Kidney glomerular epithelial cell (primary cell): Measurements from ENCODE around the gene CNIH3.
"Not testable (repeated sequence)": the region's sequence is repeated elsewhere in the genome, so short reads cannot be mapped to it uniquely, and the experiment has no call there.

Source experiments
- DNase-seq: peaks from one replicate; lab custom pipeline; 2025; lab: John Stamatoyannopoulos, UW

CNIH3 gene

DNA sequence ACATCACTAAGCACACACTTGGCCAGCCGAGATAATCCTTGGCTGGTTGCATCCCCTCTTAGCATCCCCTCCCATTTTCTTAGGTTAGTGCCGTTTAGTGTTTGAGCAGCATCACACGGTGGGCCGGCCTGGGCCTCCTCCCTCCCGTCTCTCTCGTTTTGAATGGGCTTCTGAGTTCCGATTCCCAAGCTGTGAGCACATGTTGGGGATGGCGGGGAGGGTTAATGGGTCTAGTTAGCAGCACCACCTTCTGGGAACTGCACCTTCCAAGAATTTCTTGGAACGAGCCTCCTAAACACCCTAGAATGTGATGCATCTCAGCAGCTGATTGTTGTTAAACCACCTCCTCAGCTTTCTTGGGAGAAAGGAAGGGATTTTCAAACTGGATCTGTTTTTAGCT is 73.3 kb downstream of the CNIH3 start:
- DNase-seq: no peak

DNA sequence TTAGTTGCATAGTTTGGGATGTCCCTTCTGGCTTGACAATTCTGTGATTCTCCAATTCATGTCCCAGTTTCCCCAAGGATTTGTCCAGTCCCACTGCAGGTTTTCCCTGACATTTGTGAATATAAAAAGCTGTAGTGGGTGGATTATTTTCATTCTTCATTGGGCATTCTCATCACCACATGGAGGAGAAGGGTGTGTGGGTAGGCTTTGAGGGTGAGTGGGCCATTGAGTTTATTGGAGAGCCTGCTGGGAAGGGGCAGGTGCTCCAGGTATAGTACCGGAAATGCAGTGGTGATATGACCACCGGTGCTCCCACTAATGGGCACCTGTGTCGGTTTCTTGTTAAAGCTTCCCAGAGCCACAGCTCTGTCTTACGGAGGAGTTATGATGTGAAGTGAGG is 74.5 kb downstream of the CNIH3 start:
- DNase-seq: no peak

DNA sequence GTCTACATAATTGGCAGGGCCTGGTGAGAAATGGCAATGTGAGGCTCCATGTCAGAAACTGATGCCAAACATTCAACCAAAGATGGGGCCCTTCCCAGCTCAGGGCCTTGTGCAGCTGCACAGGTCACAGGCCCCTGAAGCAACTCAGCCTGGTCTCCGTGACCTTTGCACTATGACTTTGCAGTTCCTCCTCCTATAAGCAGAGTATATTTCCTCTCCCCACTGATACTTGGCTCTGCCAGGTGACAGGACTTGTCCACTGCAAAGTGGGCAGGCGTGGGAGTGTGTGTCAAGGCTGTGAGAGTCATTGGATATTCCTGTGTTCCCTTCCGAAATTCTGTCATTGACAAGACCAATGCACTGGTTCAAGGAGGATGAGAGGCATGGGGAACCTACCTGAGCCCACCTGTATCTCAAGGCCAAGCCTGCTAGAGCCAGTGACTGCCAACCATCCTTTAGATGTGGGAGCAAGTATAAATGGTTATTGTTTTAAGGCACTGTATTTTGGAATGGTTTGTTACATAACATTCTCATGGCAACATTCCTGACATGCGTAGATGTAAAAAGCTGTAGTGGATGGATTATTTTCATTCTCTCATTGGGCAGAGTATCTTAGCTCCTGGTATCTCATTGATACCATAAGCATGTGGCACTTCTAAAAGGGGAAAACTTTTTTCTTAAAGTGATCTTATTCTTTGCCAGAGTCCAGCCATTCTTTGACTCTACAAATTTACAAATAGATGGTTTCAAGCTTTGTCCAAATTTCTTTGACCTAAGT is 75.2 kb downstream of the CNIH3 start:
- no peak for DNase-seq

GRCh38 chr1:224694969-224695368 is 78.9 kb downstream of the CNIH3 start:
- DNase-seq: no peak

DNA sequence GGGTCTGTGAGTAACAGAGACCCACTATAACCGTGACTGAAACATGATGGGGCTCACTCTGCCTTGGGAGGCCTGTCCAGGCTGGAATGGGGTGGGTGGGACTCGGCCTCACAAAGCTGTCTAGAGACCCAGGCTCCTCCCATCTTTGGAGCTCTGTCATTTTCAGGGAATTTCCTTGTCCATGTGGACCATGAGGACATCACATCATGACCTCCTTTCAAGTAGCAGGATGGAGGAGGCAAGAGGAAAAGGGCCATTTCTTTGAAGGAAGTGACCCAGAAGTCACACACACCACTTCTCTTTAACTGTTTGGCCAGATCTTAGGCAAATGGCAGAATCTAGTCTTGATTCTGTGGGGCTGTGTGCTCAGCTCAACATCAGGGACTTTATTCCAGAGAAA is 79.9 kb downstream of the CNIH3 start:
- DNase-seq: no peak

DNA sequence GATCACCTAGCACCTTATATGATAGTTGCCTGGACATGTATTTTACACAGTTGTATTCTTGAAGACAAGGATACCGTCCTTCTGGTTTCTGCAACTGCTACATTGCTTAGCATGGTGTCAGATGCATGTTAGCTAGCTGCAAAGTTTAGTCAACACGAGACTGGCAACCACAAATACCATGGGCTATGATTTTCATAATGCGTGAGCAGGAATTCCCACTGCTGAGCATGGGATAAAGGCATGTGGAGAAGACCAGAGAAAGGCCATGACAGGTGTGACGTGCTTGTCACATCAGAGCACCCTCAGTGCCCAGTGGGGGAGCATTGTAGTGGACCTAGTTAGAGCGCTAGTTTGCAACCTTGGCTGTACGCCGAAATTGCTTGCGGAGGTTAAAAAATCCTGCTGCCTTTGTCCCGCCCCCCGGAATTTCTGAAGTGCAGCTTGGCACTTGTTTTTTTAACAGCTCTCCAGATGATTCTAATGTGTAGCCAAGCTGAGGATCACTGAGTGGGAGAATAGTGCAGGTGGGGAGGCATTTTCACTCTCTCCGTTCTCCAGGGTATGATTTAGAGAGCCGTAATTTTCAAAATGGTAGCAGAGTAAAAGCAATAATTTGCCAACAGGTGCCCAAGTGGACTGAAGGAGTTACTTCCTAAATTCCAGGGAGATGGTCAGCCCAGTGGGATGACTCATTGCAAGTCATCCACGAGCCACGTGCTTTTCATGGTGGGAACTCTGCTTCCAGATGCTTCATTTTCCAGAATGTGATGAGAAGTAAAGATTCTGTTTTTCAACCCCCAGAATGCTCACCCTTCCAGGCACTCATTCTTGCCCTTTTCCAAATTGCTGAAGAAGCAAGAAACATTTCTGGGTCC is 81.0 kb downstream of the CNIH3 start:
- peak; percentile 23 for DNase-seq

GRCh38 chr1:224698015-224698451 is 81.9 kb downstream of the CNIH3 start:
- DNase-seq: no peak

DNA sequence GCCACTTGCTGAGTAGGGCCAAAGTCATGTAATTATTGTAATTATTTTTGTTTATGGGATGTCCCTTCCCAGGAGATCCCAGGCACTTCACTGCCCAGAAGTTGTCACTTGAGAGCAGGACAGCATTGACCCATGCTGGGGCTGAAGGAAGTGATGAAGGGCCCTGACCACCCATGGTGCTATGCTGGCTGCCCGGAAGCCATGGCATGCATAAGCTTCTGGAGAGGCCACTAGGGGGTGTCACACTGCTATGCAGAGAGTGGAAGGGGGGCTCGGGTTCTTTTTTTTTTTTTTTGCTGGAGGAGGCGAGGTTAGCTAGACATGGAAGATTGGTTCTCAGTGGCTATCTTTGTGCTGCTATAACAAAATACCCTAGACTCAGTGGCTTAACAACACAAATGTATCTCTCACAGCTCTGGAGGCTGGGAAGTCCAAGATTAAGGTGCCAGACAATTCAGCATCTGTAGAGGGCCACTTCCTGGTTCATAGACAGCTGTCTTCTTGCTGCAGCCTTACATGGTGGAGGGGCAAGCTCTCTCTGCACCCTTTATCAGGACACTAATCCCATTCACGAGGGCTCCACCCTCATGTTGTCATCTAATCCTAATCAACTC is 84.9 kb downstream of the CNIH3 start:
- DNase-seq: no peak

DNA sequence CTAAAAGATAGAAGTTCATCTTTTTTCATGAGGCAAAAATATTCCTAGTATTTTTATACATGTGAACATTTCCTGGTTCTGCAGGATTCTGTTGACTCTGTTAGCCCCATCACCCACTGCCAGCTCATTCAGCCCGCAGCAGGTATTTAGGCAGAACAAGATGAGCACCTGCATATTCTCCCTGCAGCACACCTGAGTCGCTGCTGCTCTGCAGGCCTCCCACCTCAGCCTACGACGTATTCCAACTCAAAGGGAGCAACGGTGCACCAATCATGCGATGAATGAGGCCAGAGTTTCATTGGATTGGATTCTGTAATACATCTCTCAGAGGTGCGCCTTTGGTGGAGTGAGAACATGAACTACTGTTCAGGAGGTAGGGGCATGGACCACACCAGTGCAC is 87.6 kb downstream of the CNIH3 start:
- no peak for DNase-seq

DNA sequence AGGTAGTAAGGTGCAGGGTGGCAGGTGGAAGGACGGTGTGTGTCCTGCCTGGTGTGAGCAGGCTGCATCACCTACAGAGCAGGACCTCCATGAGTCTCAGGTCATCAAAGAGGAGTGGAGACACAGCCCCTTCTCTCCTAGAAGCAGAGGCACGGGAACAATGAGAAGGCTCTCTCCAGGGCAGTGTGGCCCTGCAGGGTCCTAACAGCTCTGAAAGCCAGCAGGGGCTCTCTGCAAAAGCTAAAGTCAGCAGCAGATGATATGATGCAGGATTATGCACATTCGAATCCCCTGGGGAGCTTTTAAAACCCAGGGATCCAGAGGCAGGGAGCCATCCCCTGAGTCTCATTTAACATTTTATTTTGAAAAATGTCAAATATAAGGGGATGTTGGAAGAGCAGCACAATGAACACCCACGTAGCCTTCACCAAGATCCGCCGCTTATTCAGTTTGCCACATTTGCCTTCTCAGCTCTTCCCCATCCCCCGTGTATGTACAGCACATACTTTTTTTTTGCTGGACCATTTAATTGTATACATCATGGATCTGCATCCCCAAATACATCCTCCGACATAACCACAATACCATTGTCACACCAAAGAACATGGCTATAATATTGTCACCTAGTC is 88.1 kb downstream of the CNIH3 start:
- DNase-seq: no peak

GRCh38 chr1:224705578-224705977 is 89.5 kb downstream of the CNIH3 start:
- DNase-seq: no peak

GRCh38 chr1:224707843-224708725 is 92.0 kb downstream of the CNIH3 start:
- DNase-seq: peak; percentile 15

GRCh38 chr1:224710196-224710595 is 94.1 kb downstream of the CNIH3 start:
- DNase-seq: no peak

GRCh38 chr1:224711231-224711756 is 95.2 kb downstream of the CNIH3 start:
- not testable (repeated sequence) for DNase-seq

DNA sequence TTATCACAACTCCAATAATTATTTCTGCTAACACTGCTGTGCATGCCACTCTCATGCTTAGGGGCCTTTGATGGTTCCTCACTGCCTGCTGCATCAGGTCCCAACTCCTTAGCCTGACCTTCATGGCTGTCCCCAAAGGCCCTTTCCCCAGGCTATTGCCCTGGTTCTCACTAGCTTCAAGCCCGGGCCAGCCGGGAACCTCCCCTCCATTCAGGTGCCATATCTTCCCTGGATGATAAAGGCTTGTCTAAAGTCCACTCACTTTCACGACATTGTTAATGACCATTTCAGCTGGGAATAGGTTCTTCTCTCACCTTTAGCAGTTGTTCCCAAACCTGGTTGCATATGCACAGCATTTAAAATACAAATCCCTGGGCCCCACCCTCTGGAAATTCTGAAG is 95.8 kb downstream of the CNIH3 start:
- DNase-seq: no peak

DNA sequence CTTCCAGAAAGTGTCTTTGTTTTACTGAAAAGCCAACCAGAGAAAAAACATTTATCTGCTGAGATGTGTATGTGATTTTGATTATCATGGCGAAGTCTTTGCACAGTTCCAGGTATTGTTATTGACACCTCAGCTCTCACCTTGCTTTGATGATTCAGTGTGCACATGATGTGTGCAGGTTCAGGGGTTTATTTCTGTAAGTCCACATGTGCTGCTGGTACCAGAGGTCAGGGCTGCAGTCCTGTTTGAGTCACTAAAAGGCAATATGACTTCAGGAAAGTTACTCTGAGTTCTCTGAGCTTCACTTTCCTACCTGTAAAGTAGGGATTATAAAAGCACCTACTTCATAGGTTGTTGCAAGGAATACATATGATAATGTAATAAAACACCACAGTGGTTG is 97.1 kb downstream of the CNIH3 start:
- no peak for DNase-seq

DNA sequence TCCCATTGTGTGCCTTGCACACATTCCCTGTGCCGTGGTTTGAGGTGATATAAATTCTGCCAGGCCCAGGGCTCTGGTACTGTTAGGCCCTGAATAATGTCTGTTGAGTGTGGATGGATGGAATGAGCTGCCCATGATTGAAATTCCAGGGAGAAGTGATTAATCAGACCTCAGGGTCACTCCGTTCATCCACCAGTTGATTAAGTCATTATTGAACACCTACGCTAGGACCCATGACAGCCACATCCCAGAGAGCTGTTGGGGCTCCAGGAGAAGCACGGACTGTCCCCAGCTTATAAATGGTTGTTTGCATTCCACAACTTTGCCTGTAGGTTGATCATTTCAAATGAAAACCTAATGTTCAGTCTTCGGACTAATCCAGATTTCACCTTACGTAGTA is 98.4 kb downstream of the CNIH3 start:
- DNase-seq: no peak

DNA sequence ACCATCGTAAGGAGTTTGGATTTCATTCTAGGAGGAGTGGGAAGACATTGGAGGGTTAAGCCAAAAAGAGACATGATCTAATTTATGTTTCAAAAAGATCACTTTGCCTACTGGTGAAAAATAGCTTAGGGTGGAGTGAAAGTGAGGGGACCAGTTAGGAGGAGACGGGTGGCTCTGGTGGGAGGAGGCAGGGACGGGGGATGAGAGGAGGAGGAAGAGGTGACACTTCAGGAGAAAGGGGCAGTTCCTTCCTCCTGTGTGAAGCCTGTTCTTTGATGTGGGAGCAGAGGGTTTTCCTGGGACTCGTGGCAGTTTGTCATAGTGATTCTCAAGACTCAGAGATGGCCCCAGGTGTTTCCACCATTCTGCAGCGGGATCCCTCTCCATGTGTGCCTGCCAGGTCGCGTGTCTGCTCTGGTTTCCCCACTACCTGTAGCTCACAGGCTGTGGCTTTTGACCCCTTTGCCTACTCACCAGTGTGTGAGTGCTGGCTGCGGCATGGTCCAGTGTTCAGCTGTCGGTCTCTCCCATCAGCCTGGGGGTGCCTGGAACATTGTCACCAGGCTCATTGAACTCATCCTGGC is 102.4 kb downstream of the CNIH3 start:
- DNase-seq: no peak

- no peak for DNase-seq
These were observed 103.6 kb downstream of the CNIH3 start for GRCh38 chr1:224719716-224720115.

DNA sequence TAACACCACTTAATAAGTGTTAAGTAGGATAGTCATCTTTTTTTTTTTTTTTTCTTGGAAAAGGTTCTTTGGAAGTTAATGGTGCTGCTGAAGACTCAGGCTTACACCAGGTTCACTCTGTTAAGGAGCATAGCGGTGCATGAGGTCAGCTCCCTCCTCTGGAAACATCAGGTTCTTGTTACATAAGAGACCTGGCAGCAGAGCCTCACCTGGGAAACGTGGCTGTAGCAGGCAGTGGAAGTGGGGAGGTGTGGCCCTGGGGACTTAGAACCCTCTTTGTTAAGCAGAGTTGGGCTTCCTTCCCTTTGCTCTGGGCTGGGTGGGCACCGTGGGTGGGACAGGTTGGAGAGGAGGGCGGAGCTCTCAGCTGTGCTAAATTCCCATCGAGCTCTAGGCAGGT is 104.1 kb downstream of the CNIH3 start:
- DNase-seq: no peak

DNA sequence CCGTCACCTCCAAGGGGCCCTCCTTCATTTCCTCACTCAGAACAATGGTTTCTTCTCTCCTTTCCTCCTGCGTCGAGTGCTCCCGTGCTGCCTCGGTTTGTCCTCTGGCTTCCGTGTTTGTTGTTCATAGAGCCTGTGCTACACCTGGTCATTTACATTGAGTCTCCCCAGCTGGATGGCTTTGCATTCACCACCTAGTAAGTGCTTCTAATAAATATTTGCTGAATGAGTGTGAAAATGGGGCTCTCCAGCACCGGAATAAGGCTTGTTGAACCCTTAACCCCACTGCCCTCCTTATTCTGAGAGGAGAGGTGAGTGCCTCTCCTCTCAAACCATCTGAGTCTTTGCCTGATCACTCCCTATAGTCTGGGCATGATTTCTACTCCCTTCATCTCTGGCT is 104.9 kb downstream of the CNIH3 start:
- DNase-seq: no peak
